ENCODE results near the gene TDRD12. TPM values are rescaled to one million over a fixed set of nuclear protein-coding genes. Genes with fewer than 3 reads are reported as not detected.
"Not testable (repeated sequence)": the region's sequence is repeated elsewhere in the genome, so short reads cannot be mapped to it uniquely, and the experiment has no call there.

TDRD12 gene
- polyA plus RNA-seq, 3 donors = 0.12 to 0.80 (median 0.69) TPM

DNA sequence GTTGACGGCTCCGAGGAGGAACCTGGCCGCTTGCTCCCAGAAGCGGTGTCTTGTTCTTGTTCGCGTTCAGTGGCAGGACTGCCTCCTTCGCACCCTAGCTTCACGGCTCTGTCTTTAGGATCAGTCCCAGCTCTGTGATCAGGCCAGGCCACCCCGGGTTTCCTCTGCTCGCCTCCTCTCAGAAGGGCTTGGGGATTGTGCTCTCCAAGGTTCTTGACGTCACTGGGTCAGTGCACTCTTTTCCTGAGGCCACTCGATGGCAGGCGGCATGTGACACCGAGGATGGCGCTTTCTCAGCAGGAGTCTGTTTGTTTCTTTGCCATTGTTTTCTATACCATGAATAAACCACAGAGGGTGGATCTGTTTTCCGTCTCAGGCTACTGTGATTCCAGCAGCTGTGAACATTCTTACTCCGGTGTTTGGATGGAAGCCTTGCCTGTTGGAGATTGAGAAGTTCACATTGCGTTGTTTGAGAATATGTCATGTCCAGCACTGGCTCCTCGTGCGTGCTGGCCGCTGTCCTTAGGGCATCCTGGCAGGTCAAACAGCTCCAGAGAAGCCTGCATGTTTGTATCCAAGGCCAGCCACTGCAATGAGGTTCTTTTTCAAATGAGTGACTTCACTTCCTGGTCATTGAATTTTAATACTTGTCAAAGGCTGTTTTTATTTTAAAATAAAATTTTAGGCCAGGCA is 105.5 kb downstream of the TDRD12 start:
- DNase-seq (ENCODE audit: low read depth in 3 of 3, low spot score in 2 of 3) = no peak

DNA sequence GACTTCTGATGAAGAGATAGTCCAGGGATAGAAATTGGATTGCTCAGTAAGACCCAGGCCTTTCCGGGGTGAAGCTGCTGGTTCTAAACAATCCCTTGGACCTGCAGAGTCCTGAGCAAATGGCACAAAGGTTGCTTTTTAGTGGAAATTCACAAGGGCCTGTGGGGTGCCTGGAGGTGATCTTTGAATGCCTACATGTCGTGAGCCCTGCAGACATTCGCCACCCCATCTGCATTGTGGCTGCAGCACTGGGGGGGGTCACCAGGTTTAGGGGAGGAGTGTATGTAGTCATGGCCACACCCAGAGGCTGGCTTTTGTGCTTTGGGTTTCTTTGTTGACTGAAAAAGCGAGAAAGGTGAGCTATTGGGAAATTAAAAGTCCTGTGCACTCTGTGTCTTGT is 108.6 kb downstream of the TDRD12 start:
- no peak for DNase-seq (ENCODE audit: low read depth in 3 of 3, low spot score in 2 of 3)

DNA sequence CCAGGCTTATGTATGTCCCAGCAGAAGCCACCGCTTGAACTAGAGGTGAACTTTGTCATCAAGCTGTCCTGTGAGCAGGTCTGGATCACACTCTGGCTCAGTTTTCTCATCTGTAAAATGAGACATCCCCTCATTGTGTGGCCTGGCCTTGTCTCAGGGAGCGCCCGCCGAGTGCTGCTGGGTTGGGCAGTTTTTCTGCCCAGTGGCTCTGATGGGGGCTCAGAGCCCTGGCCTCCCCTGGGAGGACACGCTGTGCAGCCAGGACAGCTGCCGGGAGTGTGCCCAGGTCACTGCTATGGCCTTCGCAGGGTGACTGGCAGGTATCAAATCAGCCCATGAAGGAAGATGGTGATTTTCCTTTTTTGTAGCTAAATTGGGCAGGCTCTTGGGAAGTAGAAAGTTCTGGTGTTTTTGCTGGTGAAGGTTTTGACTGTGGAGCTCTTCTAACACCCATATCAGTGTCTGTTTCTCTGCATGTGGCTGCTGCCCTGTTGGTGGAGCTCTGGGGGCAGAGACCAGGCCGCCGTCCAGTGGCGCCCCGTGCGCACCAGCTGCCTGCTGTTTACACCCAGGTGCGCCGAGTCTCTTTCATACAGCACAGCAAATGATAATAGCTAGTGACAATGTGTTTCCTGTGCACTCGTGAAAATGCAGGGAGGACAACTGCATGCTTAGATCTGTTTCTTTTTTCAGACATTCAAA is 109.2 kb downstream of the TDRD12 start:
- no peak for DNase-seq (ENCODE audit: low read depth in 3 of 3, low spot score in 2 of 3)

DNA sequence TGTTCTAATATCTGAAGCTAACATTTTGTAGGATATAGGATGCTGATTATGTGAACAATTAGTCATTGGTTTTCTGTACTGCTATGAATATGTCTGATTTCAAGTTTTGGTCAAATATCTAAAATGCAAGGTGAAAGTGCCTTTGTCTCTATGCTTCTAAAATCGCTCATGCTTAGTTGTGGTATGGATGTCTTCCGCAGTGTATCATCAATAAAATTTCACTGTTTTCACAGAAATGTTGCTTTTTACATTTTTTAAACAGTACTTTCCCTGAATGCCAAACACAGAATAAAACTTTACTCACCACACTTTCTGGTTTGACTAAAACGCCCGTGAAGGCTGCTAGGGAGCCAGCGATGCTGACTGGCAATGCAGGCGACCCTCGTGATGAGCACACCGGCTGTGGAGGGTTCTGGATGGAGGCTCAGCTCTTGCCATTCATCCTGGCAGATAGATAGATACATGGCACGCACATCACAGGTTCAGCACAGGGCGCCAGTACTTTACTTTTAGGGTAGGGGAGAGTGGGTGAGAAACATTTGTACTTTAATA is 109.9 kb downstream of the TDRD12 start:
- DNase-seq (ENCODE audit: low read depth in 3 of 3, low spot score in 2 of 3) = no peak

DNA sequence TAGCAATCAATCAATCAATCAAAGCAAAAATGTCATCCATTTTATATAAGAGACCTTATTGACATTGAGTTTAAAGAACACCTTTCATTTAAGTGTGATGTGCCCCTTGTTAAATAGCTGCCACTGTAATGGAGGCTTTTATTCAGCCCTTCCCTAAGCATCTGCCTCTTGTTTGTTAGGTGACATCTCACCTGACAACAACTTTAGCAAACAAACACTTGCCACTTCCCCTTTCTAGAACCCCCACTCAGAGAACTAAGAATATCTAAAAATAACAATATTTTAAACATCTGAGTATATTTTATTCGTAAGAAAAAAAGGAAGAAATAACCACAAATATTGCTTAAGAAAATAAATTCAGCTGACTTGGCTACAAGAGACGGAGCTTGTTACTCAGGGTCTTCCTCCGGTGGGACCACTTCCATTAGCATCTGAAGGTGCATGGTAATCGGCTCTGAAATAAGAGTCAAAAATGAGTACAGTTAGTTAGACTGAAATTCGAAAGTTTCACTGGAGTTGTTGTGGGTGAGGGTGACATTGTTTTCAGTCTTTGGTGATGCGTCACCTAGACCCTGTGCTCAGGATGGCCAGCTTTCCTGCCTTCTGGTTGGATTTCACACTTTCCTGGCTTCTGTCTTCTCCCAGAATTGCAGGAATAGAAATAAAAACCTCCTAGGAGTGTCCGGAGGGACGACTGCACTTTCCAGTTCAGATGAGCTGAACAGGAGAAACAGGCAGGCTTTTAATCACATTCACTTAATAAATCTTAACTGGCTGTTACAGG is 110.9 kb downstream of the TDRD12 start:
- DNase-seq (ENCODE audit: low read depth in 3 of 3, low spot score in 2 of 3) = no peak

DNA sequence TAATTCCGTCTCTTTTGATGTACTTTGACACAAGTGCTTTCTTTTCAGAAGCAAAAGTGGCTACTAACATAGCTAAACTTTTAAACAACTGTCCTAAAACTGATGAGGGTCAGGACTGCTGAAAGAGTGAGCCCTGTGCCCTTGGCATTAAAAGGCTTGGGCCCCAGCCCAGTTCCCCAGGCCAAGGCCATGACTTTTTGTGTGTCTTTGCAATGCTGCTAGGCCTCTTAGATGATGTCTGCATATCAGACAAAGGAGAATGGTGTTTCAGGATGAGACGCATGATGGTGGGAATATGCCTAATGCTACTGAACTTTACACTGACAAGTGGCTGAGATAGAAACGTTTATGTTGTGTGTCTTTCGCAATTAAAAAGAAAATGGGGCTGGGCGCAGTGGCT is 112.0 kb downstream of the TDRD12 start:
- no peak for DNase-seq (ENCODE audit: low read depth in 3 of 3, low spot score in 2 of 3)

DNA sequence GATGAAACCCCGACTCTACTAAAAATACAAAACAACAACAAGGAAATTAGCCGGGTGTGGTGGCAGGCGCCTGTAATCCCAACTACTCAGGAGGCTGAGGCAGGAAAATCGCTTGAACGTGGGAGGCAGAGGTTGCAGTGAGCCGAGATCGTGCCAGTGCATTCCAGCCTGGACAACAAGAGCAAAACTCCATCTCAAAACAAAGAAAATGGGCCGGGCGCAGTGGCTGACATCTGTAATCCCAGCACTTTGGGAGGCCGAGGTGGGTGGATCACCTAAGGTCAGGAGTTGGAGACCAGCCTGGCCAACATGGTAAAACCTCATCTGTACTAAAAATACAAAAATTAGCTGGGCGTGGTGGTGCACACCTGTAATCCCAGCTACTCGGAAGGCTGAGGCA is 112.5 kb downstream of the TDRD12 start:
- not testable (repeated sequence) for DNase-seq (ENCODE audit: low read depth in 3 of 3, low spot score in 2 of 3)

DNA sequence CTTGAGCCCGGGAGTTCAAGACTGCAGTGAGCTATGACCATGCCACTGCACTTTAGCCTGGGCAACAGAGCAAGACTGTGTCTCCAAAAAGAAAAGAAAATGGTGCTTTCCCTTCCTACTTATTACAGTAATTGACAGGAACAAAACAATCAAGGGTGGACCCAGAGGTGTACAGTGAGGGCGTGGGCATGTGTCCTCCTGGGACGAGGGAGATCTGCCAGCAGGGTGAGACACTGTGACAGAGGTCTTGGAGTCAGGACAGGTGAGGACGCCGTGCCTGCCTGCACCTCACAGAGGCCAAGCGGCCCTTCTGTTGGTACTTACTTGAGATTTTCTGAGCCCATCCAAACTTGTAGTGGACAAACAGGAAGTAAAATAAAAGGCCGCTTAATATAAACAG is 113.3 kb downstream of the TDRD12 start:
- not testable (repeated sequence) for DNase-seq (ENCODE audit: low read depth in 3 of 3, low spot score in 2 of 3)

DNA sequence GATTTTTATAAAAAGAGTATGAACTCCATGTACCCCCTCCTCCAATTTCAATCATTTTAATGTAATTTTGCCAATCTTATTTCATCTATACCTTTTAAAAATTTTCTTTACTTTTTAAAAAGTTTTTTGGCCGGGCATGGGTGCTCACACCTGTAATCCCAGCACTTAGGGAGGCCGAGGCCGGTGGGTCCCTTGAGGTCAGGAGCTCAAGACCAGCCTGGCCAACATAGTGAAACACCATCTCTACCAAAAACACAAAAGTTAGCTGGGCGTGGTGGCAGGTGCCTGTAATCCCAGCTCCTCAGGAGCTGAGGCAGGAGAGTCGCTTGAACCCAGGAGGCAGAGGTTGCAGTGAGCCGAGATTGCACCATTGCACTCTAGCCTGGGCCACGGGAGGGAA is 113.8 kb downstream of the TDRD12 start:
- not testable (repeated sequence) for DNase-seq (ENCODE audit: low read depth in 3 of 3, low spot score in 2 of 3)

DNA sequence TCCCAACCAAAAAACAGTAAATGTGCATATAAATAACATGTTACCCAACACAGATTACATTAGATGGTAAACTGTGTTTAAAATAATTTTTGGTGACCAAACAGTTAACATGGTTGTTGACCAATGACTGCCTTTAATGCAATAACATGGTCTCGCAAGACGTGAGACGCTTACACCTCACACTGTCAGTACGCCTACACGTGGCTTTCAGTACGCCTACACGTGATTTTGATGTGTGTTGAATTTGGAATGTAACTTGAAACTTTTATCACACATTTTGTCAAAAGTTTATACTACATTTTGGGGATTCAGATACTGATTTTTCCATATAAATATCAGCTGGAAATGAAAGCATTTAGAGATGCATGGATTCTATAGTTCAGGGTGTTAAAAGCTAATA is 118.0 kb downstream of the TDRD12 start:
- DNase-seq (ENCODE audit: low read depth in 3 of 3, low spot score in 2 of 3) = no peak

DNA sequence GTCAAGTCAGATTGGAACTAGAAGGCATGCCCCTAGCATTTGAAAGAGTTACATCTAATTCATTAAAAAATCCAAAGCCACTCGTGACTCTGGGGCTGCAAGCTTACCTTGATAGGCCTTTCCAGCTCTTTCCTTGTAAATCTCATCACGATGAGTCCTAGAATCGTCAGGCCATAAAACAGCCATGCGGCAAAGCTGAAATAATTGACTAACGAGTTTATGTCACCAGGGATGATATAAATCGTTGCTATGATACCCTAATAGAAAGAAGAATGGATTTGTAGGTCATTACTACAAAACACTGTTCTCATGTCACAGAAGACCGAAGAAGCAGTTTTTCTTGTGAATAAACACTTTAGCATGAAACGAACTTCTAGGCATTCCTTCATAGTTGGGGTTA is 122.5 kb downstream of the TDRD12 start:
- DNase-seq (ENCODE audit: low read depth in 3 of 3, low spot score in 2 of 3) = no peak

DNA sequence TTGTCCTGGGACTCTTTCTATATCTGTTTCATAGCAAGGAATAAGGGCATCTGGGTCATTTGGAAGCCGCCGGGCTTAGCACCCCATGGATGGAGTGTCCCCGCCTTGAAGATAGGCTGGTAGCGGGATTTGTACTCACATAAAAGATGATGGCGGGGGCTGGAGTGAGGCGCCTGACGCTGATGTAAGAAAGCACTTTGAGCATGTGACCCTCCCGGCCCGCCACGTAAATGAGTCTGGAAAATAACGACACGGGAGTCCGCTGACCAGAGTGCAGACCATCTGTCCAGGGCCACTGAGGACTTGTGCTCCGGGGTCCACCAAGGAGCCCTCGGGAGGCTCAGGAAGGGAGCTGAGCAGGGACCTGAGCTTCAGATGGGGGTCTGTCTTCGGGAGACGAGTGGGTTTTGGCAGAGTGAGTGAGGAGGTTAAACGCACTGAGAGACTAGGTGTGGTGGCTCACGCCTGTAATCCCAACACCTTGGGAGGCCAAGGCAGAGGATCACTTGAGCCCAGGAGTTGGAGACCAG is 124.2 kb downstream of the TDRD12 start:
- no peak for DNase-seq (ENCODE audit: low read depth in 3 of 3, low spot score in 2 of 3)

DNA sequence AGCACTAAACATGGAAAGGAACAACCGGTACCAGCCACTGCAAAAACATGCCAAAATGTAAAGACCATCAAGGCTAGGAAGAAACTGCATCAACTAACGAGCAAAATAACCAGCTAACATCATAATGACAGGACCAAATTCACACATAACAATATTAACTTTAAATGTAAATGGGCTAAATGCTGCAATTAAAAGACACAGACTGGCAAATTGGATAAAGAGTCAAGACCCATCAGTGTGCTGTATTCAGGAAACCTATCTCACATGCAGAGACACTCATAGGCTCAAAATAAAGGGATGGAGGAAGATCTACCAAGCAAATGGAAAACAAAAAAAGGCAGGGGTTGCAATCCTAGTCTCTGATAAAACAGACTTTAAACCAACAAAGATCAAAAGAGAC is 128.5 kb downstream of the TDRD12 start:
- not testable (repeated sequence) for DNase-seq (ENCODE audit: low read depth in 3 of 3, low spot score in 2 of 3)

DNA sequence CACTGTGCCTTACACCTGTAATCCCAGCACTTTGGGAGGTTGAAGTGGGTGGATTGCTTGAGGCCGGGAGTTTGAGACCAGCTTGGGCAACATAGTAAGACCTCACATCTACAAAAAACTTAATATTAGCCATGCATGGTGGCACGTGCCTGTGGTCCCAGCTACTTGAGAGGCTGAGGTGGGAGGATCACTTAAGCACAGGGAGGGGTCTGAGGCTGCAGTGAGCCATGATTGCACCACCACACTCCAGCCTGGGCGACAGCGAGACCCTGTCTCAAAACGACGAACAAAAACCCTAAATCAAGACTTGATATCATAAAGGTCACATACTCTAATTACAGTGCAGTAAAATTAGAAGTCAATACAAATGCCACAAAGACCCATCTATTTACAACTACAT is 132.6 kb downstream of the TDRD12 start:
- DNase-seq (ENCODE audit: low read depth in 3 of 3, low spot score in 2 of 3) = no peak

DNA sequence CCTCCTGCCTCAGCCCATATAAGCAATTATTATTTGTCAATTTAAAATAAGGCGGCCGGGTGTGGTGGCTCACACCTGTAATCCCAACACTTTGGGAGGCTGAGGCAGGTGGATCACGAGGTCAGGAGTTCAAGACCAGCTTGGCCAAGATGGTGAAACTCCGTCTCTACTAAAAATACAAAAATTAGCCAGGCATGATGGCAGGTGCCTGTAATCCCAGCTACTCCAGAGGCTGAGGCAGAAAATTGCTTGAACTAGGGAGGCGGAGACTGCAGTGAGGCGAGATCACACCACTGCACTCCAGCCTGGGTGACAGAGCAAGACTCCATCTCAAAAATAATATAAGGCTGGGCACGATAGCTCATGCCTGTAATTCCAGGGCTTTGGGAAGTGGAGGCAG is 137.3 kb downstream of the TDRD12 start:
- DNase-seq (ENCODE audit: low read depth in 3 of 3, low spot score in 2 of 3) = not testable (repeated sequence)

DNA sequence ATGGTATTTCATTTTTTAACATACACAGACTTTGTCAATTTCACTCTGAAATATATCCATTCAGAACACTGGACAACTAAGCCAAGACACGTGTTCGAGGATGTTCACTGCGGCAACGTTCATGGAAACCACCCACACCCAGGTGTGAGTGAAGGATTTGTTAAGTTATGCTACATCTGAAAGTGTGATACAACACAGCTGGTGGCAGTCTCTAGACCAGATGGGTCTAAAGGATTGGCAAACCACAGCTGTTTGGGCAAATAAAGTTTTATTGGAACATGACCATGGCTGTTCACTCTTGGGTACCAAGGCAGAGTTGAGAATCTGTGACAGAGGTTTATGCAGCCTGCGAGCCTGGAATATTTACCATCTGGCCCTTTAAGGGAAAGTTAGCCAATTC is 138.0 kb downstream of the TDRD12 start:
- DNase-seq (ENCODE audit: low read depth in 3 of 3, low spot score in 2 of 3) = no peak

DNA sequence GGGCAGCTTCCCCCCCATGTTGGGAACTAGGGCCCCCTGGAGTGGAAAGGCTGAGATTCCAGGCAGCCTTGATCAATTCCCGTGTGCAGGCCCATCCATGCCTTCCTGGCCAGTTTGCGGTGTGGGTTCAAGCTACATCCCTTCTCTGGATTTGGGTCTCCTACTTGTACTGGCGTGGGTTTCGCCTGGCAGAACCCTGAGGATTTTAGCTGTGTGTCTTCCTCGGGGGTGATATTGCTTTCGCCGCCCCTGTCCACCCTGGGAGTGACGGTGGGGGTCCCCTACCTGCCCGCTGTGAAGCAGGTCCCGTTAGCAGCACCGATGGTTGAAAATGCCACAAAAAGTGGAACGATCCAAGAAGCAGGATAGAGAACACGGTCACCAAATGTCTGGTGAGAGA is 138.6 kb downstream of the TDRD12 start:
- no peak for DNase-seq (ENCODE audit: low read depth in 3 of 3, low spot score in 2 of 3)

DNA sequence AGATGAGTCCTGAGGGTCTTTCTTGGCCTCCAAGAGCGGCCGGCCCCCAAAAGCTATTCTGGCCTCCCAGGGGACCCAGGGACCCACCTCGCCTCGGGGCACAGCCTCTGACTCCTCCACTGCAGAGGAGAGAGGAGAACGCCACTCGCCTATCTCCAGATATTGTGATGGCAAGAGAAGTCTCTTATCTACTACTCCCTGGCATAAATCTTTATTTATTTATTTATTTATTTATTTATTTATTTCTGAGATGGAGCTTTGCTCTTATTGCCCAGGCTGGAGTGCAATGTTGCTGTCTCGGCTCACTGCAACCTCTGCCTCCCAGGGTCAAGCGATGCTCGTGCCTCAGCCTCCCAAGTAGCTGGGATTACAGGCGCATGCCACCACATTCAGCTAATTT is 139.0 kb downstream of the TDRD12 start:
- DNase-seq (ENCODE audit: low read depth in 3 of 3, low spot score in 2 of 3) = no peak

DNA sequence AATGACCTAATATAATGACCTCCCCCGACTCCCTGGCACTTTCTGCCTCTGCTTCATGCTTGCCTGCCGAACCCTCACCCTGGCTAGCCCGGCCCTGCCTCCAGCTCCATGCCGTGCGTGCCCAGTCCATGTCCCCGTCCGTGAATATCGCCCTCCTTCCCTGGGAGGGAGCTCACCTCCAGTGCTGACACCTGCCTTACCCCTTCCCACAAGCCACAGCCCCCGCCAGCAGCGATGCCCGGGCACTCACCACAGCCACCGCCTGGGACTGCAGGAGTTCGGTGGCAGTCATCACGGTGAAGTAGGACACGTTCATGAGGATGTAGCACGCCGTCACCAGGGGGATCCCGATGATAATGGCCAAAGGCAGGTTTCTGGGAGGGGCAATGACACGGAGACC is 140.0 kb downstream of the TDRD12 start:
- DNase-seq (ENCODE audit: low read depth in 3 of 3, low spot score in 2 of 3) = no peak

DNA sequence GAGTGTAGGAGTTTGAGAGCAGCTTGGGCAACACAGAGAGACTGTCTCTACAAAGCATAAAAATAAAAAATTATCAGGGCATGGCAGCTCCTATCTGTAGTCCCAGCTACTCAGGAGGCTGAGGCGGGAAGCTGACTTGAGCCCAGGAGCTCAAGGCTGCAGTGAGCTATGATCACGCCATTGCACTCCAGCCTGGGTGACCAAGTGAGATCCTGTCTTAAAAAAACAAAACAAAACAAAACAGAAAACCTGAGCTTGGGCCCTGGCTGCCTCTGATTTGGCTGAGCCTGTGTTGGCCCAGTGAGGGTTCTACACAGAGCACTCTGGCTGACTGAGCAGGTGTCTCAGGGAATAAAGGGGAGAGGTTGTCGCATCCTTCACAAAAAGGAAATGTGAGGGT is 142.0 kb downstream of the TDRD12 start:
- DNase-seq (ENCODE audit: low read depth in 3 of 3, low spot score in 2 of 3) = no peak

DNA sequence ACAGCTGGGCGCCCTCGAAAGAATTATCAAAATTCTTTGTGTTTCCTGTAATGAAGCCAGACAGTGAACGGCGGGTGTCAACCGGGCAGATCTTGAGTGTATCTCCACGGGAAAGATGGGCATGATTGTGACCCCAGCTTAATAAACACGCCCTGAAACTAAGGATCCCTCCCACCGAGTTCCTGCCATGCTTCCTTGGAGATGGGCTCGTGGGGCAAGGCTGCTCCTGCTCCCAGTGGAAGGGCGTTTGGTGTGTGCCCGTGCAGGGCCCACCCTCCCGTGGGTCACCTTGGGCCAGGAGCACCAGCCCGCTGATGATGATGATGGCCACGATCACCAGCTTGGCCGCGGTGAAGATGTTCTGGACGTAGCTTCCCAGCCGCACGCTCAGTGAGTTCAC is 142.6 kb downstream of the TDRD12 start:
- no peak for DNase-seq (ENCODE audit: low read depth in 3 of 3, low spot score in 2 of 3)
